Erythroblast (primary cell): ENCODE measurements around the gene LMTK3.

Experiments used
- GATA1 ChIP-seq: IDR thresholded peaks from 2 replicates; pipeline ENCODE4 v1.6.1; 2011; ENCODE audit warnings: low read depth, mild to moderate bottlenecking, control low read depth, low read length, moderate library complexity
- POLR2A ChIP-seq: IDR thresholded peaks from 2 replicates; pipeline ENCODE4 v1.6.1; 2011; ENCODE audit warnings: mild to moderate bottlenecking, low read length

DNA sequence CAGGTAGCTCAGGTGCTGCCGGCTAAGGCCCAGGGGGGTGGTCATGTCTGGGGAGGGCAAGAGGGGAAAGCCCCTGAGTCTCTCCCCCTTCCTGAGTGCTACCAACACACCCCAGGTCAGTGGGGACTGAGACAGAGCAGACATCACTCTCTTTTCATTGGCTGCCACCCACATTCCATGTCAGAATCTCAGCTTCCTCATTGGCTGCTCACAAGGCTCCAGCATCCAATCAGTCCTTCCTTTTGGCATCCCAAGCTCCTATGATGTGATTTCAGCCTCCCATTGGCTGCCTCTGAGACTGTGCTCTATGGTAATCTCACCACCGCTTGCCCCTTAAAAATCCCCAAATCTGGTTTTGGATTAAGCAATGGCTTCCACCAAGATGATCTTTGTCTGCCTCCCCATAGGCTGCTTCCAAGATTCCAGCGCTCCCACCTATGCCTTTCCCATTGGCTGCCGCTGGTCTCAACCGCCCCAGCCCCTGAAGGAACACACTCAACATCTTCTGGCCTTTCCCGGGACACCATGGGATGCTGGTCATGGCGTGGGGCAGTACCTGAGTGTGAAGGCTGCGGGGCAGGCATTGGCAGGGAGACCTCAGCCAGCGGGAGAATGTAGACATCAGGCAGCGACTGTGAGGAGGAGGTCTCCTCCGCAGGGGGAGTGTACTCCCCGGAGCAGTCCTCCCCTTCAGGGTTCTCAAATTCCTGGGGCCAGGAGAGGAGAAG is 2.0 kb downstream of the LMTK3 start:
- TF ChIP-seq POLR2A (no peak), GATA1 (no peak)
